DMS53 treated with DMSO at 0.1 percent for 48 hours (cell line): ENCODE data around the gene RBM44.

Experiments used
- DNase-seq: peaks from one replicate; lab custom pipeline; 2025; ENCODE audit not compliant: unreplicated experiment; lab: John Stamatoyannopoulos, UW

RBM44 gene

GRCh38 chr2:237870754-237871651, 72.4 kb downstream of the RBM44 start:
- no peak for DNase-seq

GRCh38 chr2:237872178-237872887, 73.8 kb downstream of the RBM44 start:
- DNase-seq: no peak

DNA sequence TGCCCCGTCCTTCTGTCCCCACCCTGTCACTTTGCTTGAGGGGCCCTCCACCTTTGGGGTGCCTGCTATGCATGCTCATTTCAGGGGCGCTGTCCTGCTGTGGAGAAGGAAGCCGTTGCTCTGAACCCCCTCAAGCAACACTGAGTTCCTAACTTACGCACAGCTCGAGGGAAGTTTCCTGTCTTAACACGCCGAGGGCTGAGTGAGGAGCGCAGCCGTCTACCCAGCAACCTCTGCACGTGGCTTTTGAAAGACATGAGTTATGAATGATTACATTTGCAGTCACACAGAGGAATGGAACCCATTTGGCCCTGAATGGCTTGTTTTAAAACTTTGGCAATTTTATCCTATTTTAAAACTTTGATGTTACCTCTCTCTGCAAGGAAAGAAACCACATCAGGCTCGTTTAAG, 74.8 kb downstream of the RBM44 start:
- no peak for DNase-seq

DNA sequence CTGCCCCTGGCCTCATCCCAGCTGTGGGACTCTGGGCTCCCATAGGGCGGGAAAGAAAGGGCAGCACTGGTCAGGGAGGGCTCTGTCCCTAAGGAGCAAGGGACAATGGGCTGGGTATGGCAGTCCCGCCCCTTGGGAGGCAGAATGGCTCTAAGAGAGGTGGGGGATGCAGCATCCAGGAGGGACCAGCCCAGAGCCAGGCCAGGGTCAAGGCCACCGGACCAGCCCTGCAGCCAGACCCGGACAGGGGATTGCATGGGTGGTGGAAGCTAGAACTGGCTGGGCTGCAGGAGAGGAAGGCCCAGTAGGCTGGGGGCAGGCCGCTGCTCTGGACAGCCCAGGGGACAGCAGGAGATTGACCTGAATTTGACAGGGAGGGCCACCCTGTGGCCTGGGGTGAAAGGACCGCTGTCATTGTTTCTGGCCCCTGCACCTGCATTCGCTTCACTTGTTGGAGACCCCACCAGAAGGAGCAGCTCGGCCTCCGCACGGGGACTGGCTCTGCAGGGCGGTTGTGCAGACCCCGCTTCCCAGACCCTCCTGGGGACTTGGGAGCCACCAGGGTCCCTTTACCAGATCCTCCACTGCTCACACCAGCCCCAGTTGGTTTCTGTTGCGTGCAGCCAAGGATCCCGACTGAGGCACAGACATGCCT, 75.4 kb downstream of the RBM44 start:
- DNase-seq: no peak

GRCh38 chr2:237874585-237875161, 76.1 kb downstream of the RBM44 start:
- DNase-seq: no peak

DNA sequence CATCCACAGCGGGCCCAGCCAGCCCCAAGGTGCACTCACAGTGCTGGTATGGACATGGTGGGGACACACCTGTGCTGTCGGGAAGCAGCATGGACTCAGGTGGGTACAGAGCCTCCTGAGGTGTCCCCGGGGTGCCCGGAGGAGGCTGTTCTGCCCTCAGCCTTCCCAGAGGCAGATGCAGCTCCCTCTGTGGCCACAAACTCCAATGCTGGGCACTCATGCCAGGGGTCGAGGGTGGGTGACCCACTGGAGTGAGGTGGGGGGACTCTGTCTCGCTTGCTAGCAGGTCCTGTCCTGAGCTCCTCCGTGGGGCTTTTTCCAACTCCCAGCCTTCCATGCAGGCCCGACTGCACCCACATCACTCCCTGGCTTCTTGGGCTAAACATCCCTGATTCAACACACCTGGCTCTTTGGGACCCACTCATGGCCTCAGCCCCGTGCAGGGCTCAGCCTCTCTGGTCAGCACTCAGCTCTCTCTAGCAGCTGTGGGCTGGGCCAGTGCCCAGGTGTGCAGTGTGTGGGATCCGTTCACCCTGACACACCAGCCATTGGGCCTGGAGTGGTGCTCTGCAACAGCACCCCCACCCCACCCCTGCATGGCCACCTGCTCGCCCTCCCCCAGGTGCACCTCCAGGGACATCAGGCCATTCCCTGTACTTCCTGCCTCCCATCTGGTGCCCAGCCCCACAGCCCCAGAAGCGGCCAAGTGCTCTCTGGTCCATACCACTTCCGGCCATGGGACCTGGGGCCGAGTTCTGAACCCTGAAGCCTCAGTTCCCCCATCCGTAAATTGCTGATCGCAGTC, 76.9 kb downstream of the RBM44 start:
- DNase-seq: no peak

DNA sequence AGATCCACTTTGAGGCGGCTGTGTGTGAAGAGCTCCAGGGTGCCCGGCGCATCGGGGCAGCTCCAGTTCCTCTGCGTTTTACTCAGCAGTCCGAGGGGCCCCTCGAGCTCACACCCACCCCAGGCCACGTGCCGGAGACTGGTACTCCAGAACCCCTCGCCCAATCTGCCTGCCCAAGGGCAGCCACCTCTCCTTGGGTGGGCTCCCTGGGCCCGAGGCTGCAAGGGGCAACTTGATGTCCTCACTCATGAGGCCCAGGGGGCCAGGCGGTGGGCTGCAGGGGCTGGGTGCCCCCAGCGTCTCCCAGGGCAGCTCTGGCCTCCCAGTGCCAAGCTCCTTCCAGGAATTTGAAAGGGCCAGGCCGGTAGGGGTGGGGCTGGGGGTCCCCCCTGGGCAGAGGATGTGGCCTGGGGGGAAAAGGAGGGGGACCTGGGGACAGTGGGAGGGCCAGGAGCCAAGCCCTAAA, 77.5 kb downstream of the RBM44 start:
- DNase-seq: no peak

- no peak for DNase-seq
Measured at GRCh38 chr2:237876532-237876931, 78.0 kb downstream of the RBM44 start.

GRCh38 chr2:237876951-237877491, 78.4 kb downstream of the RBM44 start:
- DNase-seq: no peak

DNA sequence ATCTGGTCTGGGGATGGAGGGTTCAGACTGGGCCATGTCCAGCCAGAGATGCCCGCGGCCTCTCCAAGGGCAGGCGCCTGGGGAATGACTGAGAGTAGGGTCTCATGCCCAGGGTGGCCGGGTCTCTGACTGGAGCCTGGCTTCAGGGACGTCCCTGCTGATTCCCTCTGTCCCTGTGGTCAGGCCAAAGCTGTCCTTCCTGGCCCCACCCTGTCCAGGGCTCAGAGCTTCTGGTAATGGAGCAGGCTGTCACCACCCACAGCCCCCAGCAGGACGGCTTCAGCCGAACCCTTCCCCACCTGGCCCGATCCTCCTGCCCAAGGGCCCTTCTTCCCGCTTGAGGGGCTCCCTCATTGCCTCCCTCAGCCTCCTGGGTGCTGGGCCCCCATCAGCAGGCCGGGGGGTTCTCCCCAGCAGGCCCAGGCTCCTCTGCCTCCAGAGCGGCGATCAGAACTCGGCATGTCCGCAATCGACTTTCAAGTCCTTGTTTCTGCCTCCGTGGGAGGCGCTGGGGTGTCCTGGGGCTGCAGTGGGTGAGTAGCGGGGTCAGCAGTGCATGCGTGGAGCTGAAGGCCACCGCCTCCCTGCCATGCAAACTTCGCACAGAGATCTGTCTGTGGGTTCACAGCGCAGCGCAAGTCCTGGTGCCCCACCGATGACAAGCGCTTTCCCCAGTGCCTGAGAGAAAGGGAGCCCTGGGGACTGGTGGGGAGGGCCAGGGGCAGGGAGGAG, 79.2 kb downstream of the RBM44 start:
- DNase-seq: no peak

DNA sequence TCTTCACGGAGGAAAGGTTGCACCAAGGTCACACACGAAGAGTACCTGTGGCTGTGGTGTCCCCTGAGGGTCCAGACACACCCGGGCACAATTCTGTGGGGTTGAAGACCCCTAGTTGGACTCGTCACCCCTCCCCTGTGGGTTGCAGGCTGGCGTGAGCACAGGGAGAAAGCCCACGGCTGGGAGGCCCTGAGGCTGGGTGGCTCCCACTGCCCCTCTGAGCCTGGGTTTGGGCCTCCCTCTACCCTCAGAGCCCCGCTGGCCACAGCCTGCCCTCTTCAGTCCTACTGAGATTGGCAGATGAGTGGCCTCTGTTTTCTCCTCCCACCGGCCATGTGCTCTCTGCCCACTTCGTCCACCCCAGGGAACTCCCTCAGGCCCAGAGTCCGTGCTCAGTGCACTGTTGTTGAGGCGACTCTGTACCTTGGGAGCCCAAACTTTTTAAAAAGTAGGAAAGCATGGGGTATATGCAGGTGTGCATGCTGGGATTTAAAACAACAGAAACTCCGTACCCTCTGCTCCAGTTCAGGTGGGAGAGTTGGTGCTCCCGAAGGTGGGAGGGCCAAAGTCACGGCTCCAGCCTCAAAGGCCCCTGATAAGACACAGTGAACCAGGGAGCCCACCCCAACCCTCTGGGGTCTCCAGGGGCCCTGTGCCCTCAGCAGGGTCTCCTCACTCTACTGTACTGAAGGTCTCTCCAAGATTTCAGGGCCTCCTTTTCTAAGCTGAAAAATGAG, 79.9 kb downstream of the RBM44 start:
- no peak for DNase-seq

DNA sequence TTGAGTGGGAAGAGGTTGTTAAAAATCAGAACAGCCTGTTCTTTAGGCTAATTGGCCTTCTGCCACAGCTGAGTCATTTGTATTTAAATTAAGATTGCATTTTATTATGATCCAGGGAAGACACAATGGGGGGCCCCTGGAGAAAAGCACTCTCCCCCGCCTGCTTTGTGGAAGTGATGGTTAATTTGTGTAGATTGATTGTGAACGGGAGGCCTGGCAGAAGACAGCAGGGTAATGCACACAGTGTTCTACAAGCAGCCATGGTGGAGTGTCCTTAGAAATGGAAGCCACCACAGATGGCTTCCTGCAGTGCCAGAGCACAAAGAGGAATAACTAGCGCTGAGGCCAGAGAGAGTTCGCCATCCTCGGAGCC, 80.5 kb downstream of the RBM44 start:
- DNase-seq: no peak

DNA sequence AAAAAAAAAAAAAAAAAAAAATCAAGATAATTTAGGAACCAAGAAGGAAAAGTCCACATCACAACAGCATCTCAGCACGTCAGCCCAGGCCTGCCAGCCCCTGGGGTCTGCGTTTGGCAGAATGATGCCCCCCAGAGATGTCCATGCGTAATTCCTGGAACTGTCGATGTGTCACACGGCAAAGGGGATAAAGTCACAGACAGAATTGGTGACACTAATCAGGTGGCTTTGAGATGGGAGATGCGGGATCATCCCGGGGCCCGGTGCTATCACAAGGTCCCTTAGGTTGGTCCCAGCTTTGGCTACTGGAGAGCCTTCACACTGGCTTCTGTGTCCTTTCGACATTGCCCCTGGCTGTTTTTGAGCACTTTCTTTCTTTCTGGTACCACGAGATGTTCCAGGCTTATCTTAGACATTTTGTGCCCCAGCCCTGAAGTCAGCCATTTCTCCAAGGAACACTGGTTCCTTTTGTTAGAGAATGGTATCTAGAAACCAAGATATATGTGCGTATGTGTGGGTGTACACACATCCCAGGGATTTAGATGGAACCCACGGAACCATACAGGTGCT, 81.5 kb downstream of the RBM44 start:
- DNase-seq: no peak

- DNase-seq: no peak
Measured at GRCh38 chr2:237882510-237883481, 84.2 kb downstream of the RBM44 start.

GRCh38 chr2:237883951-237884446, 85.4 kb downstream of the RBM44 start:
- DNase-seq: no peak

DNA sequence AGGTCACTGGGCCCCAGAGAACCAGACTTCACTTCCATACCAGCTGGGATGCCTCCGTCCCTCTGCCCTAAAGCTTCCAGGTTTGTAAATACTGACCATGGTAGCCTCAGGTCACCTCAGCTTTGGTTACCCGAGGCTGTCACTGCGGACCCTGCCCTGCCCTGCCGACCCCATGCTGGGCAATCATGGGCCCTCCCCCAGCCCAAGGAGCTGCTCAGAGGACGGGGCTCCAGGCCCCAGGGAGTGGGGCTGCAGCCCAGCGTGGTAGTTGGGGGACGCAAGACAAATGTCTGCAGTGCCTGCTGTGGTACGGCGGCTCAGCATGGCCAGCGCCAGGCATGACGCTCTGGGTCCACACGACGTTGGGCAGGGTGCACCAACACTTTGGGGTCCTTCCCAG, 86.1 kb downstream of the RBM44 start:
- DNase-seq: no peak
